Parathyroid adenoma (tissue), 2 donors: ENCODE results near the gene STARD13.

Experiments
- H2AFZ ChIP-seq: fragments of 300-600 bp; sonication (generic); one replicate; pipeline ENCODE4 v1.7.0; 2017; ENCODE audit warnings: antibody characterized with exemption, mild to moderate bottlenecking
- H3K27ac ChIP-seq: fragments of 300-600 bp; sonication (generic); one replicate; pipeline ENCODE4 v1.7.0; 2017
- H3K27me3 ChIP-seq: fragments of 300-600 bp; sonication (generic); one replicate; pipeline ENCODE4 v1.7.0; 2017; ENCODE audit warnings: low read length; ENCODE audit not compliant: control insufficient read depth, insufficient read depth
- H3K36me3 ChIP-seq: fragments of 300-600 bp; sonication (generic); one replicate; pipeline ENCODE4 v1.7.0; 2017; ENCODE audit warnings: low read length; ENCODE audit not compliant: control insufficient read depth, insufficient read depth
- H3K4me1 ChIP-seq: fragments of 300-600 bp; sonication (generic); one replicate; pipeline ENCODE4 v1.7.0; 2017; ENCODE audit warnings: control low read depth
- H3K4me2 ChIP-seq: fragments of 300-600 bp; sonication (generic); one replicate; pipeline ENCODE4 v1.7.0; 2017; ENCODE audit warnings: low read length
- H3K4me3 ChIP-seq: fragments of 300-600 bp; sonication (generic); one replicate; pipeline ENCODE4 v1.7.0; 2017; ENCODE audit warnings: low read depth, low read length
- H3K79me2 ChIP-seq: fragments of 300-600 bp; sonication (generic); one replicate; pipeline ENCODE4 v1.7.0; 2017; ENCODE audit warnings: control low read depth
- H3K9ac ChIP-seq: fragments of 300-600 bp; sonication (generic); one replicate; pipeline ENCODE4 v1.7.0; 2017; ENCODE audit warnings: mild to moderate bottlenecking
- H3K9me3 ChIP-seq: fragments of 300-600 bp; sonication (generic); one replicate; pipeline ENCODE4 v1.7.0; 2017; ENCODE audit warnings: low read length; ENCODE audit not compliant: control insufficient read depth
- TF ChIP-seq, protein P1 (sequence below): fragments of 300-600 bp; sonication (generic); IDR thresholded peaks from one replicate; pipeline ENCODE4 v1.7.0; 2017; ENCODE audit warnings: antibody characterized with exemption, mild to moderate bottlenecking
- donor health status: primary hyperparathyroidism.

The STARD13 gene

GRCh38 chr13:33201659-33202058, 83.9 kb downstream of the STARD13 start:
- Histone ChIP-seq H3K4me1 (peaks cover 10% of the 10 kb centered on the region), H2AFZ (no peak overlapping the region), H3K36me3 (no peaks in the 10 kb centered on the region), H3K9ac (no peak overlapping the region), H3K9me3 (no peaks in the 10 kb centered on the region), H3K4me3 (no peak overlapping the region), H3K79me2 (peaks cover 19% of the 10 kb centered on the region), H3K27ac (no peak overlapping the region), H3K4me2 (no peak overlapping the region), H3K27me3 (no peaks in the 10 kb centered on the region)
- TF ChIP-seq, protein P1, sequence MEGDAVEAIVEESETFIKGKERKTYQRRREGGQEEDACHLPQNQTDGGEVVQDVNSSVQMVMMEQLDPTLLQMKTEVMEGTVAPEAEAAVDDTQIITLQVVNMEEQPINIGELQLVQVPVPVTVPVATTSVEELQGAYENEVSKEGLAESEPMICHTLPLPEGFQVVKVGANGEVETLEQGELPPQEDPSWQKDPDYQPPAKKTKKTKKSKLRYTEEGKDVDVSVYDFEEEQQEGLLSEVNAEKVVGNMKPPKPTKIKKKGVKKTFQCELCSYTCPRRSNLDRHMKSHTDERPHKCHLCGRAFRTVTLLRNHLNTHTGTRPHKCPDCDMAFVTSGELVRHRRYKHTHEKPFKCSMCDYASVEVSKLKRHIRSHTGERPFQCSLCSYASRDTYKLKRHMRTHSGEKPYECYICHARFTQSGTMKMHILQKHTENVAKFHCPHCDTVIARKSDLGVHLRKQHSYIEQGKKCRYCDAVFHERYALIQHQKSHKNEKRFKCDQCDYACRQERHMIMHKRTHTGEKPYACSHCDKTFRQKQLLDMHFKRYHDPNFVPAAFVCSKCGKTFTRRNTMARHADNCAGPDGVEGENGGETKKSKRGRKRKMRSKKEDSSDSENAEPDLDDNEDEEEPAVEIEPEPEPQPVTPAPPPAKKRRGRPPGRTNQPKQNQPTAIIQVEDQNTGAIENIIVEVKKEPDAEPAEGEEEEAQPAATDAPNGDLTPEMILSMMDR, result no peak

DNA sequence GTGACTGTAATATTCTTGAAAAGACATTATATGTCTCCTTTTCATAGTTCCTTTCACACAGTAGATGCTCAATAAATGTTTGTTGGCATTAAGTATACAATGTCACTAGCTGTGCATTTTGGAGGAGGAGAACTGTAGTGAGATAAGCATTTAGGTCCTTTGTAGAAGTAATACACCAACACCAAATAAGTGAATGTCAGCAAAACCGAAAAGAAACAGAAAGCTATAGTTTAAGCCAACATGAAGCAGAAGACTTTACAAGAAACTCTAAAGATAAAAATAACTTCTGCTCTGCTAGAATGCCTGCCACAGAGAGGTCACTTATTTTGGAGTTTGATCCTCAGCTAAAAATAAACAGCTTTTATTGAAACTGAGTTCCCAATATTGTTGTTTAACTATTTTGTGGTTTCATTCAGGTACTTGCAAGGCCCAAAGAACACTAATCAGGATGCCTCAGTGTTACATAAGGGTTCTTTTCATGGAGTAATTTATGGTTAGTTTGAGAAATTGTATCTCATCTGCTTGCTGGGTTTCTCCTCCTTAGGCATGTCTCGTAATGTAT, 86.2 kb downstream of the STARD13 start:
- no peak overlapping the region for H2AFZ ChIP-seq

DNA sequence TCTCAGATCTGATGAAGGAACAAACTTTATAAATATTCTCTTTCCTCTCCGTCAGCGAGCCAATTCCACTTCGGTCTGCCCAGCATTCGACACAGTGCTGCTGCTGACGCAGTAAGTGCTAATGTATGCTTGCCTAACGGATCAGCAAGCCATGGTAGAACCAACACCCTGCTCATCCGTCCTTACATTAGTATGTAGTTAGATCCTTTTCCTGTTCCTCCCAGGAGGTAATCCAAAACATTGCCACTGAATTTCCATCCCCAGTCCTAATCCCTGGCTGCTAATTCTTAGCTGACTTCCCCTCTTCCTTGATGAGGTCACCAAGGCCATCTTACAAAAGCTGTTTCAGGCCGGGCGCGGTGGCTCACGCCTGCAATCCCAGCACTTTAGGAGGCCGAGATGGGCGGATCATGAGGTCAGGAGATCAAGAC, 88.0 kb downstream of the STARD13 start:
- Histone ChIP-seq H3K79me2 (peaks cover 20% of the 10 kb centered on the region), H3K27me3 (no peaks in the 10 kb centered on the region), H3K27ac (peak overlapping the region; percentile 47), H3K9ac (no peak overlapping the region), H3K4me1 (peaks cover 21% of the 10 kb centered on the region), H3K4me3 (no peak overlapping the region), H3K36me3 (no peaks in the 10 kb centered on the region), H2AFZ (no peak overlapping the region), H3K9me3 (no peaks in the 10 kb centered on the region), H3K4me2 (no peak overlapping the region)
- TF ChIP-seq, protein P1, result no peak

More for the DNA sequence above, 86.2 kb downstream of the STARD13 start:
- H3K4me2 ChIP-seq, result no peak overlapping the region
- no peaks in the 10 kb centered on the region for H3K27me3 ChIP-seq
- peak overlapping the region; percentile 19 for H3K9ac ChIP-seq
- peaks cover 20% of the 10 kb centered on the region for H3K79me2 ChIP-seq
- TF ChIP-seq, protein P1, result no peak
- H3K4me1 ChIP-seq, result peaks cover 11% of the 10 kb centered on the region
- H3K36me3 ChIP-seq, result no peaks in the 10 kb centered on the region
- no peak overlapping the region for H3K4me3 ChIP-seq
- no peak overlapping the region for H3K27ac ChIP-seq
- no peaks in the 10 kb centered on the region for H3K9me3 ChIP-seq

DNA sequence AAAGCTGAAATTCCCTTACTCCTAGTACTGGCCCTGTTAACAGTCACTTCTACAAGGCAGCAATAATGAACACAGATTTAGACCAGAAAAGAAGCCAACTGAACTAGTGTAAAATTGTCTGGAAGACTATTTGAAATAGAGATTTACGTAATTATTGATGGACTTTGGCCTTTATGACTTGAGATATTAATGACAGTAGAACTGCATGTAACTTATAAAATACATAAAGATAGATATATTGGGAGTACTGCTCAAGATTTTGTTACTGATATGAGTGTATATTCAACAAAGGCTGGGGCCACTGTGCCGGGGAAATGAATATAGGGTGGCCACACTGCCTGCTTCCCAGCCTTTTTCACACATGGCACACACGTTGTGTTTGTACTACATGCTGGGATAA, 88.8 kb downstream of the STARD13 start:
- H3K27ac ChIP-seq, result peak overlapping the region; percentile 41
- H3K79me2 ChIP-seq, result peaks cover 18% of the 10 kb centered on the region
- H3K4me3 ChIP-seq, result no peak overlapping the region
- H3K4me1 ChIP-seq, result peaks cover 21% of the 10 kb centered on the region
- no peak overlapping the region for H3K4me2 ChIP-seq
- H3K9ac ChIP-seq, result no peak overlapping the region
- no peak overlapping the region for H2AFZ ChIP-seq
- no peaks in the 10 kb centered on the region for H3K27me3 ChIP-seq
- no peaks in the 10 kb centered on the region for H3K9me3 ChIP-seq
- TF ChIP-seq, protein P1, result no peak
- H3K36me3 ChIP-seq, result no peaks in the 10 kb centered on the region
